Upper lobe of left lung (tissue), 6 donors: Measurements from ENCODE around the gene CNTNAP4. TPM values are rescaled to one million over a fixed set of nuclear protein-coding genes. Genes with fewer than 3 reads are reported as not detected.

Experiments
- ATAC-seq, 2 donors: fragments of 200-7000 bp; cut with Tn5 transposase; one replicate each; pipeline ENCODE4 v1.9.1; 2022; ENCODE audit warnings: mild to moderate bottlenecking in 2 of 2, moderate library complexity in 2 of 2; ENCODE audit not compliant: low FRiP score in 2 of 2
- DNase-seq, 2 donors: peaks; one replicate each; pipeline ENCODE4 v3.0.0-alpha.2; 2019 to 2020
- H3K27ac ChIP-seq, 4 donors: fragments of 200-600 bp; sonication (generic); one replicate each; pipeline ENCODE4 v1.5.1; 2016 to 2019
- H3K27me3 ChIP-seq, 4 donors: fragments of 200-600 bp; sonication (generic); one replicate each; pipeline ENCODE4 v1.5.1; 2017 to 2019
- H3K36me3 ChIP-seq, 4 donors: fragments of 200-600 bp; sonication (generic); one replicate each; pipeline ENCODE4 v1.5.1; 2016 to 2019
- H3K4me1 ChIP-seq, 4 donors: fragments of 200-600 bp; sonication (generic); one replicate each; pipeline ENCODE4 v1.5.1; 2018 to 2019
- H3K4me3 ChIP-seq, 4 donors: fragments of 200-600 bp; sonication (generic); one replicate each; pipeline ENCODE4 v1.5.1; 2017 to 2019; ENCODE audit warnings: mild to moderate bottlenecking in 2 of 4, moderate library complexity in 1 of 4
- H3K9me3 ChIP-seq, 4 donors: fragments of 200-600 bp; sonication (generic); one replicate each; pipeline ENCODE4 v1.5.1; 2018 to 2019
- CTCF ChIP-seq, 6 experiments: fragments of 450-650 bp in 4 of 6; fragments of 200-600 bp in 2 of 6; sonication (generic) in 2 of 6; IDR thresholded peaks; one replicate each; pipeline ENCODE4 v1.5.1; 2016 to 2019; ENCODE audit warnings: antibody characterized with exemption in 6 of 6
- EP300 ChIP-seq, 4 donors: sonication (generic); formaldehyde crosslinking; IDR thresholded peaks; one replicate each; pipeline ENCODE4 v1.5.1; 2017; ENCODE audit warnings: antibody characterized with exemption in 4 of 4, control low read depth in 2 of 4
- POLR2A ChIP-seq, 4 donors: fragments of 450-650 bp; IDR thresholded peaks; one replicate each; pipeline ENCODE4 v1.5.1; 2016 to 2017; ENCODE audit warnings: antibody characterized with exemption in 4 of 4, mild to moderate bottlenecking in 2 of 4
- POLR2AphosphoS5 ChIP-seq, 2 donors: sonication (generic); formaldehyde crosslinking; IDR thresholded peaks; one replicate each; pipeline ENCODE4 v1.5.1; 2017; ENCODE audit warnings: antibody characterized with exemption in 2 of 2
- WGBS, 2 donors: methylation state at CpG; one replicate each; pipeline ENCODE4 v1.1.5; 2017 to 2018; 5-methylcytosine and 5-hydroxymethylcytosine counted together
- total RNA-seq, 6 donors: library from RNA; depleted of rRNA in 4 of 6; stranded (reverse); fragments of >200 nt in 4 of 6; gene quantifications; one replicate each; pipeline versions ENCODE4 v1.1.0 to v1.2.1, GENCODE V29; 2016 to 2021
- donor health status: DM: no; HTN: no; CAD: no; lungs with moderate emphysema.
- donor health status: DM: no; HTN: yes; CAD: no; lungs with severe emphysema.

The CNTNAP4 gene
- total RNA-seq, 6 donors from 2014 or later, result not detected

DNA sequence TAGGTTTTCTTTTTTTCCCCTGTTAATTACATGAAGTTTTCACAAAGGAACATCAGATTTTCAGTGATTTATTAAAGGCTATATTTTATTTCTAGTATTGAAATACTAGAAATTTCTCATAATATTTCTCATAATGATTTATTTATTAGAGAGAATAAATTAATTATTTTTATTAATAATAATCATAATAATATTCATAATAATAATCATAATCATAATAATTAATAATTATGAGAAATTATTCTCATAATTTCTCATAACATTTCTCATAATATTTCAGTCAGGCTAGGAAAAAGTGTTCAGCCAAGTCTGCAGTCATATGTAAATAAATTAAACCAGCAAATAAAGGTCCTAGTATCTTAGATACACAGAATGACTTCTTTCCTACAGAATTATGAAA lies 41.4 kb downstream of the CNTNAP4 start:
- no peaks in the 10 kb centered on the region for H3K4me1 ChIP-seq
- TF ChIP-seq POLR2AphosphoS5 (IDR thresholded peaks at IDR 0.05) (no peak), POLR2A (IDR thresholded peaks at IDR 0.05) (no peak), EP300 (IDR thresholded peaks at IDR 0.05) (no peak), CTCF (IDR thresholded peaks at IDR 0.05) (no peak)

DNA sequence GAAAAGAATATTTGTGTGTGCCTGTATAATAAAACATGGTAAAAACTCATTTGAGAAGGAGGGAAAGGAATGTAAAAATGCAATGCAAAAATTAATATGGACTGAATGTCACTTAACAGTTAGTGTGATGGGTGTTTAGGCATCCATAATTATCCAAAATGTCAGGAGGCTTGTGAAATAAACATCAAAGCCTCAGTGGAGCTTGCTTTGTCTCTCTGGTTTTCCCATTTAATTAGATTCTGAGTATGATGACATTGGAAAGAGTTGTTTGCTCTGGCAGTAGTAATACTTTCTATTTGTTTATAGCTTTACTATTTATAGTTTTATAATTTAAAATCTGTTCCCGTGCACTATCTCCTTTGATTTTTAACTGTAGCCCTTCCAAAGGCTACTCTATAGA lies 51.9 kb downstream of the CNTNAP4 start:
- Histone ChIP-seq H3K27ac (no peak overlapping the region), H3K4me1 (no peaks in the 10 kb centered on the region), H3K4me3 (no peak overlapping the region), H3K9me3 (peaks cover 0 to 4% (median 0%) of the 10 kb centered on the region in 4 donors), H3K27me3 (no peaks in the 10 kb centered on the region), H3K36me3 (no peaks in the 10 kb centered on the region)
- DNase-seq (no peak), ATAC-seq (no peak)
- TF ChIP-seq EP300 (IDR thresholded peaks at IDR 0.05), result no peak
- no peak for TF ChIP-seq CTCF (IDR thresholded peaks at IDR 0.05)
- TF ChIP-seq POLR2A (IDR thresholded peaks at IDR 0.05), result no peak
- no peak for TF ChIP-seq POLR2AphosphoS5 (IDR thresholded peaks at IDR 0.05)
- 41 to 57% methylated on average over 1 of the region's 1 CpG for WGBS, 2 donors

More for the DNA sequence above, 41.4 kb downstream of the CNTNAP4 start:
- Histone ChIP-seq H3K4me3 (no peak overlapping the region), H3K36me3 (no peaks in the 10 kb centered on the region), H3K9me3 (no peaks in the 10 kb centered on the region), H3K27me3 (no peaks in the 10 kb centered on the region), H3K27ac (no peak overlapping the region)
- no peak for ATAC-seq
- DNase-seq, result no peak

DNA sequence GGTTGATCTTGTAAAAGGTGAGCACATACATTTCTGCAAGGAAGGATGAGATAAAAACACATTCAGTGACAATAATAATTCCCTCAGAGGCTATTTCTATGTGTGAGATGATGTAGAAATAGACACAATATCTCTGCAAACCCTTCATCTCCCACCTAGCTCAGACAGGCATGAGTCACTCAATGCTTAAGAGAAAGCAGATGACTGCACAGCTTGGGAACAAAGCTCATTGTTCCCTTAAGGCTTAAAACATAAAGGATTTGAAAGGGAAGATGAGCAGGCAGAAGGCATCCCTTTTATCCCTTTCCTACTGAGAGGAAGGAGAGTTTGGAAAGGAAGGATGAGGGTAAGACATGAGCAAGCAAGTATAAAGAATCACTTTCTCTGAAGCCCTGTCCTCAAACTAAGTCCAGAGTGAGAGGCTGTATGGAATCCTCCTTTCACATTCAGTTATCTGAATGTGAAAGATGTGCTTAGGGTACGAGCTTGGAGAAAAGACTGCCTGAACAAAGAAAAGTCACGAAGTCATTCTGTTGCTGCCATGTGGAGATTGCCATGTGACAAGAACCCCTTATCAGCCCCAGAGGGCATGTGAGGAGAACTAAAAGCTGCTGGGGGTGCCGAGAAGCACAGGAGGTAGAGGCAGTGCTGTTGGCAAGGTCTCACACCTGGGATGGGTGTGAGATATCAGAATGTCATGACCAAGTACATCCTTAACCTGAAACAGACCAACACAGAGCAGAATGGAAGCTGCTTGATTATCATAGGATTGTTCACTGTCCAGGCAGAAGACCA lies 58.2 kb downstream of the CNTNAP4 start:
- Histone ChIP-seq H3K36me3 (no peaks in the 10 kb centered on the region), H3K4me3 (no peak overlapping the region), H3K9me3 (peaks cover 0 to 6% (median 2%) of the 10 kb centered on the region in 4 donors), H3K4me1 (no peaks in the 10 kb centered on the region), H3K27ac (no peak overlapping the region), H3K27me3 (no peaks in the 10 kb centered on the region)
- no peak for DNase-seq
- 77 to 86% methylated on average over 3 of the region's 3 CpGs for WGBS, 2 donors
- no peak for ATAC-seq
- TF ChIP-seq EP300 (IDR thresholded peaks at IDR 0.05), result no peak
- TF ChIP-seq CTCF (IDR thresholded peaks at IDR 0.05), result no peak
- no peak for TF ChIP-seq POLR2AphosphoS5 (IDR thresholded peaks at IDR 0.05)
- TF ChIP-seq POLR2A (IDR thresholded peaks at IDR 0.05), result no peak

- TF ChIP-seq EP300 (IDR thresholded peaks at IDR 0.05), result no peak
- TF ChIP-seq POLR2A (IDR thresholded peaks at IDR 0.05), result no peak
- TF ChIP-seq CTCF (IDR thresholded peaks at IDR 0.05), result no peak
- TF ChIP-seq POLR2AphosphoS5 (IDR thresholded peaks at IDR 0.05), result no peak
- no peaks in the 10 kb centered on the region for H3K4me1 ChIP-seq
- no peaks in the 10 kb centered on the region for H3K36me3 ChIP-seq
- H3K27me3 ChIP-seq, result no peaks in the 10 kb centered on the region
- no peak overlapping the region for H3K4me3 ChIP-seq
- WGBS, 2 donors, result 59 to 82% methylated on average over 1 of the region's 1 CpG
- DNase-seq, result no peak
- H3K9me3 ChIP-seq, result peaks cover 0 to 6% (median 2%) of the 10 kb centered on the region in 4 donors
- H3K27ac ChIP-seq, result no peak overlapping the region
- ATAC-seq, result no peak
Measured at GRCh38 chr16:76336112-76336511, 58.9 kb downstream of the CNTNAP4 start.

- no peak for ATAC-seq
- TF ChIP-seq POLR2A (IDR thresholded peaks at IDR 0.05) (no peak), CTCF (IDR thresholded peaks at IDR 0.05) (no peak), EP300 (IDR thresholded peaks at IDR 0.05) (no peak), POLR2AphosphoS5 (IDR thresholded peaks at IDR 0.05) (no peak)
- Histone ChIP-seq H3K36me3 (no peaks in the 10 kb centered on the region), H3K9me3 (peaks cover 0 to 6% (median 0%) of the 10 kb centered on the region in 4 donors), H3K4me3 (no peak overlapping the region), H3K27me3 (no peaks in the 10 kb centered on the region), H3K27ac (no peak overlapping the region), H3K4me1 (no peaks in the 10 kb centered on the region)
- no peak for DNase-seq
Measured at GRCh38 chr16:76338472-76338871, 61.3 kb downstream of the CNTNAP4 start.
